ENCODE results near the gene ADGRA3.

Gene ADGRA3

GRCh38 chr4:22551550-22551949 lies 35.7 kb upstream of the ADGRA3 start:
- DNase-seq (ENCODE audit: low spot score) = no peak
- H3K27ac ChIP-seq = no peak overlapping the region
- ChIA-PET CTCF (no interaction called here), POLR2A (ENCODE audit: low non-redundant PET) (no interaction called here)
- TF ChIP-seq CTCF (conservative IDR thresholded peaks at IDR 0.05; ENCODE audit: low read depth) = no peak

- ChIA-PET CTCF (no interaction called here), POLR2A (ENCODE audit: low non-redundant PET) (no interaction called here)
- H3K27ac ChIP-seq = no peak overlapping the region
- no peak for DNase-seq (ENCODE audit: low spot score)
- no peak for TF ChIP-seq CTCF (conservative IDR thresholded peaks at IDR 0.05; ENCODE audit: low read depth)
Measured at GRCh38 chr4:22546299-22546698, 30.4 kb upstream of the ADGRA3 start.

GRCh38 chr4:22539251-22539650 lies 23.4 kb upstream of the ADGRA3 start:
- no peak for DNase-seq (ENCODE audit: low spot score)
- no peak overlapping the region for H3K27ac ChIP-seq
- ChIA-PET POLR2A (ENCODE audit: low non-redundant PET) (no interaction called here), CTCF (interaction anchor here (0.6 kb wide), 2 partner anchors 32 to 36 kb away, joined by 3 read pairs; no protein-coding TSS in a partner anchor)
- no peak for TF ChIP-seq CTCF (conservative IDR thresholded peaks at IDR 0.05; ENCODE audit: low read depth)

GRCh38 chr4:22537864-22538263 lies 22.0 kb upstream of the ADGRA3 start:
- ChIA-PET CTCF (no interaction called here), POLR2A (ENCODE audit: low non-redundant PET) (no interaction called here)
- TF ChIP-seq CTCF (conservative IDR thresholded peaks at IDR 0.05; ENCODE audit: low read depth) = no peak
- H3K27ac ChIP-seq = no peak overlapping the region
- no peak for DNase-seq (ENCODE audit: low spot score)

- no peak for DNase-seq (ENCODE audit: low spot score)
- no peak for TF ChIP-seq CTCF (conservative IDR thresholded peaks at IDR 0.05; ENCODE audit: low read depth)
- CTCF ChIA-PET = no interaction called here
- POLR2A ChIA-PET (ENCODE audit: low non-redundant PET) = no interaction called here
- no peak overlapping the region for H3K27ac ChIP-seq
Measured at GRCh38 chr4:22534374-22534773, 18.5 kb upstream of the ADGRA3 start.

- DNase-seq (ENCODE audit: low spot score) = no peak
- POLR2A ChIA-PET (ENCODE audit: low non-redundant PET) = no interaction called here
- TF ChIP-seq CTCF (conservative IDR thresholded peaks at IDR 0.05; ENCODE audit: low read depth) = no peak
- CTCF ChIA-PET = no interaction called here
- H3K27ac ChIP-seq = no peak overlapping the region
Measured at GRCh38 chr4:22532896-22533295, 17.0 kb upstream of the ADGRA3 start.

- H3K27ac ChIP-seq = no peak overlapping the region
- ChIA-PET POLR2A (ENCODE audit: low non-redundant PET) (no interaction called here), CTCF (interaction anchor here (0.7 kb wide), 1 partner anchor 48 kb away, joined by 3 read pairs; no protein-coding TSS in a partner anchor)
- no peak for TF ChIP-seq CTCF (conservative IDR thresholded peaks at IDR 0.05; ENCODE audit: low read depth)
- DNase-seq (ENCODE audit: low spot score) = no peak
Measured at GRCh38 chr4:22532117-22532516, 16.3 kb upstream of the ADGRA3 start.

Data from RWPE1 (cell line).